ENCODE data around the gene HEATR5A.
"Not testable (repeated sequence)": the region's sequence is repeated elsewhere in the genome, so short reads cannot be mapped to it uniquely, and the experiment has no call there.

The HEATR5A gene

GRCh38 chr14:31253746-31254471, 166.4 kb downstream of the HEATR5A start:
- DNase-seq = no peak

DNA sequence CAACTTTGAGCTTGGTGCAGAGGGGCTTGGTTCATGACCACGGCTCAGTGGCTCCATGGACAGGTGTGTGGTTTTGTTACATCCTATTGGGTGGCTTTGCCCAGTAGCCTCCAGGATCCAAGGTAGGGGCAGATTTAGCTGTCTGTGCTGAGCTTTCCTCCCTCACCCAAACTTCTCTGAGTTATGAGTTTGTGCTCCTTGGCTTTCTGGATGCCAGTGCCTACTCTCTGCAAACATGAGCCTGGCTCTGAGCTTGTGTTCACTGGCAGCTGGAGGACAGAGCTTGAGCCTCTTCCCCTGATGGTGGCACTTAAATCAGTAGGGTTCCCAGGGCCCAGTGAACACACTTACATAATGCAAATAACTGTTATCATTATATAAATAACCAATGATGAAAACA, 167.5 kb downstream of the HEATR5A start:
- no peak for DNase-seq

- no peak for DNase-seq
These were observed 169.1 kb downstream of the HEATR5A start for GRCh38 chr14:31251028-31251958.

DNA sequence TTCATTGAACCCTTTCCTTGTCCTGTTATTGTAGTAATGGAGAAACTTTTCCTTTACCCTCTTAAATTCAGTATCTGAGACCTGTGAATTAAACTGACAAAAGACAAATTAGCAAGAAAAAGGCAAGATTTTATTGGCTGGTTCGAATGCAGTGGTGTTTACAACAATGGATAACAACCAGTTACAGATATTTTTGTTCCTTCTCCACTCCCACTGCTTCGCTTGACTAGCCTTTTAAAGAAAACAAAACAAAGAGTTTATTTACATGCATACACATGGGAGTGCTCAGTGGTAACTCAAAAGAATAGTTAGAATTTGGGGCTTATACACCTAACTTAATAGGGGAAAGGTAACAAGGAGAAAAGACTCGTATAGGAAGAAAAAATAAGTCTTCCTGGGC, 175.7 kb downstream of the HEATR5A start:
- DNase-seq = no peak

DNA sequence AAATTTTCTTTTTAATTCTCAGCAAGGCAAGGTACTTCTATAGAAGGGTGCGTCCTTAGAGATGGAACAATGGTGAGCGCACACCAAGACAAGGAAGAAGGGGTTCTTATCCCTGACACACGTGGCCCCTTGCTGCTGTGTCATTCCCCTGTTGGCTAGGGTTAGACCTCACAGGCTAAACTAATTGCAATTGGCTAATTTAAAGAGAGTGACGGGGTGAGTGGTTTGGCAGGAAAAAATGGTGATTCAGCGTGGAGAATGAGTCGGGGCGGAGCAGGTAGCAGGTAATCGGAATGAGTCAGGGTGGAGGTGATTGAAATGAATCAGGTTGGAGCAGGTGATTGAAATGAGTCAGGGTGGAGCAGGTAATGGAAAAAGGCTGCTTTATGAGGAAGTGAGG, 176.5 kb downstream of the HEATR5A start:
- DNase-seq = no peak

- DNase-seq = not testable (repeated sequence)
These were observed 178.0 kb downstream of the HEATR5A start for GRCh38 chr14:31242161-31242940.
